Measurements from ENCODE around the gene TFEC.
"Not testable (repeated sequence)": the region's sequence is repeated elsewhere in the genome, so short reads cannot be mapped to it uniquely, and the experiment has no call there.

The TFEC gene, protein sequence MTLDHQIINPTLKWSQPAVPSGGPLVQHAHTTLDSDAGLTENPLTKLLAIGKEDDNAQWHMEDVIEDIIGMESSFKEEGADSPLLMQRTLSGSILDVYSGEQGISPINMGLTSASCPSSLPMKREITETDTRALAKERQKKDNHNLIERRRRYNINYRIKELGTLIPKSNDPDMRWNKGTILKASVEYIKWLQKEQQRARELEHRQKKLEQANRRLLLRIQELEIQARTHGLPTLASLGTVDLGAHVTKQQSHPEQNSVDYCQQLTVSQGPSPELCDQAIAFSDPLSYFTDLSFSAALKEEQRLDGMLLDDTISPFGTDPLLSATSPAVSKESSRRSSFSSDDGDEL

DNA sequence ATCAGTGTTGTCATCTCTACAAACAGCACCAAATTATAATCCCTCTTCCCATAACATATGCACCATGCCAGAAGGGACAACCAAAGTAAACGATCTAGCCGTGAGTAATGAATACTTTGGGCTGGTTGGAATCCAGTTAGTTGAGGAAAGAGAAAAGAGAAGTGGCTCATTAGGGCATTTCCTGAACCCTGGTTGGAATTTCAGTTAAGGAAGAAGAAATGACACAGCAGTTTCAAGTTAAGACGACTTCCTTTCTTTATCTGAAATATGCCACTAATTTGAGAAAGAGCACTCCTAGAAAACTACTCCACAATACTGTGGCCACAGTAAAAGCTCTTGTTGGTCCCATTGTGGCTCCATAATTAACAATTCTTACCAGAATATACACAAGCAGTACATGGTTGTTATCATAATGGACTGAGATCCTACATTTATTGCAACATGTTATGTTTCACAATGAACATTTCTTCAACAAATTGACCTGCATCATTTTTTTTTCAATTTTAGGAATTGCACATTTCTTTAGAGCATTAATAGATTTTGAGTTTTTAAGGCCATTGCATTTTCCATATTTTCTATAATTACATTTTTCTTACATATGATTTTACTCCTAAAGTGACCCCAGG lies at the start of gene TFEC:
Gene TFEC (minus strand): TSS at position 113 of the 626 bp plus-strand sequence. CDS start 46,322 bp downstream, outside the sequence.
- no peak for DNase-seq (ENCODE audit: low read depth in 2 of 3, low spot score in 1 of 3)

DNA sequence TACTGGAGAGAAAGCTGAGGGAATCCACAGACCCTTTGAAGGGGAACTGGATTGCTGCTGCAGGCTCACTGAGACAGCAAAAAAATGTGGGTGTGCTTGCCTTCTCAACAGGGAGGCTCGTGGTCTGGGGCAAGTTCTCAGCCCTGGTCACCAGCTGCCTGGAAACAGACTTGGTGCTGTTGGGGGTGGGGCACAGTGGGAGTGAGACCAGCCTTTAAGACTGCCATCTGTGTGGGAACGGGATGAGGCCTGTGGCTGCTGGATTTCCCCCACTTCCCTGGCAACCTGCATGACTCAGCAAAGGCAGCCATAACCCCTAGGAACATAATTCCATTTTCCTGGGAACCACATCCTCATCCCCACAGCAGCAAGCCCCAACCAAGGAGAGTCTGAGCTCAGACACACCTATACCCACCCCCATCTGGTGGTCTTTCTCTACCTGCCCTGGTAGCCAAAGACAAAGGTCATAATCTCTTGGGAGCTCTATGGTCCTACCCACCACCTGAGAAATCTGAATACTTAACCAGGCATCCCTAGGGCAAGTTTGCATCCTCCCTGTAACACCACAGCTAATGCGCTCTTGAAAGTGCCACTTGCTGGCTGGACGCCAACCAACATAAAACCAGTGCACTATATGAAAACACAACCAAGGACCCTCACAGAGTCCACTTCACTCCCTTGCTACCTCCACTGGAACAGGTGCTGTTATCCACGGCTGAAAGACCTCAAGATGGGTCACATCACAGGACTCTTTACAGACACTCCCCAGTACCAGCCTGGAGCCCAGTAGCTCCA lies 45.0 kb upstream of the TFEC start:
- DNase-seq (ENCODE audit: low read depth in 2 of 3, low spot score in 1 of 3), result no peak

DNA sequence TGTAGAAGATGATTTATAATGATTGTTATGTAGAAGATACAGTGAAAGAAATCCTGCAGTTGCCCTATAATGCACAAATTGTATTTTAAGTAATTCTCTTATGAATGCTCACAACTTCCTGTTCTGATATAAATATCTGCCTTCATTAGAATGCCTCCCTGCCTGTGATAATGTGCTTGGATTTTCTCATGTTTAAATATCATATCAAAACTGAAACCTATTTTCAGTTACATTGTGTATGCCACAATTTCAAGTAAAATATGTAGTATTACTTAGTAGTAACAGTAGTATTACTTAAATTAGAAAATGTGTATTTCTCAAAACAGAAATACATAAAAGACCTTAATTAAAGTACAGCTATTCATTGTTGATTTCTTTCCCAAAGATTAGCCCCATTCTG lies 41.1 kb upstream of the TFEC start:
- no peak for DNase-seq (ENCODE audit: low read depth in 2 of 3, low spot score in 1 of 3)

DNA sequence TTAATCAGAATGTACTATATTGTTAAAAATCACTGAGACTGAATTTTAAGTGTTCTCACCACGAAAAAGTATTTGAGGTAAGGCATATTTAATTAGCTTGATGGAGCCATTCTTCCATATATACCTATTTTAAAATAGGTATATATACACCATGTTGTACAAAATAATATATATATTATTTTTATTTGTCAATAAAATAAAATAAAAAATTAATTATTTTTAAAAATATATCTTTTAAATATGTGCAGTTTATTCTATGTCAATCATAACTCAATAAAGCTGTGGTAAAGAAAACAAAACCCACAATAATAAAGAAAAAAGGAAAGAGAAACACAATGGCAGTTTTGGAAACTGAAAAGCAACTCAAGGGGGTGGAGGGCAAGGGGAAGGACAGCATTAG lies 33.6 kb upstream of the TFEC start:
- DNase-seq (ENCODE audit: low read depth in 2 of 3, low spot score in 1 of 3), result no peak

DNA sequence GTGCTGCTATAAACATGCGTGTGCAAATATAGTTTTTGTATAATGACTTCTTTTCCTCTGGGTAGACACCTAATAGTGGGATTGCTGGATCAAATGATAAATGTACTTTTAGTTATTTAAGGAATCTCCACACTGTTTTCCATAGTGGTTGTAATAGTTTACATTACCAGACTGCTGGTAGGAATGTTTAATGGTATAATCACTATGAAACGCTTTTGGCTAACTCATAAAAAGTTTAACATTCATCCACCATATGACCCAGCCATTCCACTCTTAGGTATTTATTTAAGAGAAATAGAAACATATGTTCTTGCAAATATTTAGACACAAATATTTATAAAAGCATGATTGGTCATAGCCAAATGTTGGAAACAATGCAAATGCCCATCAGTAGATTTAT lies 32.1 kb upstream of the TFEC start:
- no peak for DNase-seq (ENCODE audit: low read depth in 2 of 3, low spot score in 1 of 3)

DNA sequence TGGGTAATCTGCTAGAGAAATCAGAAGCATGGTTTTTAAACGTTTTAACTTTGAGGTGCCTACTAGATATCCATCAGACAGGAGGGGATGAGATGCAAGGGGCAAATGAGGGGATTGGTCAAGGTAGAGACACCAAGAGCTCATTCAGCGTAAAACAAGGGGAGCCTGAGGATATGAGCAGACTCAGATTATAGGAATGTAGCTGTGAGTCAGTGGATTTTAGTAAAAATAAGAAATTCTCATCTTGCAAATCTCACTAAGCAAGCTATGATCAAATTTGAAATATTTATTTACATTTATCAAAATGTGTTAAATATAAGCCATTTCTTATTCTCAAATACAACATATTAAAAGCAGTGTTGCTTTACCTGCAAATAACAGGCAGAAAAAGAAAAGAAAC lies 21.4 kb upstream of the TFEC start:
- DNase-seq (ENCODE audit: low read depth in 2 of 3, low spot score in 1 of 3), result no peak

DNA sequence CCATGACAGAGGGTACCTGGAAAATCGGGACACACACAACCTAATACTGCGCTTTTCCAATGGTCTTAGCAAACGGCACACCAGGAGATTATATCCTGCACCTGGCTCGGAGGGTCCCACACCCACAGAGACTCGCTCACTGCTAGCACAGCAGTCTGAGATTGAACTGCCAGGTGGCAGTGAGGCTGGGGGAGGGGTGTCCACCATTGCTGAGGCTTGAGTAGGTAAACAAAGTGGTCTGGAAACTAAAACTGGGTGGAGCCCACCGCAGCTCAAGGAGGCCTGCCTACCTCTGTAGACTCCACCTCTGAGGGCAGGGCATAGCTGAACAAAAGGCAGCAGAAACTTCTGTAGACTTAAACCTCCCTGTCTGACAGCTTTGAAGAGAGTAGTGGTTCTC lies 16.7 kb upstream of the TFEC start:
- DNase-seq (ENCODE audit: low read depth in 2 of 3, low spot score in 1 of 3), result not testable (repeated sequence)

DNA sequence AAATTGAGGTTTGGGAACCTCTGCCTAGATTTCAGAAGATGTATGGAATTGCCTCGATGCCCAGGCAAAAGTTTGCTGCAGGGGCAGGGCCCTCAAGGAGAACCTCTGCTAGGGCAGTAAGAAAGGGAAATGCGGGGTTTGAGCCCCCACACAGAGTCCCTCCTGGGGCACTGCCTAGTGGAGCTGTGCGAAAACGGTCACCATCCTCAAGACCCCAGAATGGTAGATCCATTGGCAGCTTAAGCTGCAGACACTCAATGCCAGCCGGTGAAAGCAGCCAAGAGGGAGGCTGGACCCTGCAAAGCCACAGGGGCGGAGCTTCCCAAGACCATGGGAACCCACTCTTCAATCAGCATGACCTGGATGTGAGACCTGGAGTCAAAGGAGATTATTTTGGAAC lies 15.0 kb upstream of the TFEC start:
- no peak for DNase-seq (ENCODE audit: low read depth in 2 of 3, low spot score in 1 of 3)

DNA sequence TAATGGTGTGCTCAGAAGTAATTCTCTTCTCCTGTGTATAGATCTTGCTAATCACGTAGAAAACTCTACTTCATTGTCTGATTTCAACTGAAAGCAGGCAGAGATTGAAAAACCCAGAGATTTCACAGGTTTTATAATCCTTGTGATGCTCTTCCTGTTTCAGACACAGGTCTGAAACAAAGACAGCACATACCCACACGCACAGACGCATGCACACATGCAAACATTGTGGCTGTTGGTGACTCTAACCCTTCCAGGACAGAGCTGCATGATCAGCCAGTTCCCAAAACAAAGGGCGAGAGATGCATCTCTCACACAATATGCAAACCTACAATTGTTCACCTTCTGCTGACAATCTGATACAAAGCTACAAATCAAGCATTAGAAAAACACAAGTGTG lies 11.1 kb upstream of the TFEC start:
- no peak for DNase-seq (ENCODE audit: low read depth in 2 of 3, low spot score in 1 of 3)

DNA sequence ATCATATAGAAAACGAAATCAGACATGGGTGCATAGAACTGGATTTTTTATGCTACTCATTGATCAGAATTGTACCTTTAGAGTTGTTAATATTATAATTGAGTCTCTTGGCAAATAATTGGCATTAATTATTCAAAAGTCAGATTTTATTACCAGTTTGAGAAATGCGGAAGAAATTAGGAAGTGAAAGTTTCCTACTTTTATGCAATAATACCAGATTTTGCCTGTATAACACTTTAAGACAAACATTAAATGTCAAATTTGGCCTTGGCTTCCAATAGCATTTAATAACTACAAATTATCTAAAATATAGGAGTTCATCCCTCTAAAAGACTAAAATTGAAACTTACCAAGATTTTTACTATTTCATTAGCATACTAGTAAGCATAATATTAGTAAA lies 6.8 kb upstream of the TFEC start:
- DNase-seq (ENCODE audit: low read depth in 2 of 3, low spot score in 1 of 3), result no peak

DNA sequence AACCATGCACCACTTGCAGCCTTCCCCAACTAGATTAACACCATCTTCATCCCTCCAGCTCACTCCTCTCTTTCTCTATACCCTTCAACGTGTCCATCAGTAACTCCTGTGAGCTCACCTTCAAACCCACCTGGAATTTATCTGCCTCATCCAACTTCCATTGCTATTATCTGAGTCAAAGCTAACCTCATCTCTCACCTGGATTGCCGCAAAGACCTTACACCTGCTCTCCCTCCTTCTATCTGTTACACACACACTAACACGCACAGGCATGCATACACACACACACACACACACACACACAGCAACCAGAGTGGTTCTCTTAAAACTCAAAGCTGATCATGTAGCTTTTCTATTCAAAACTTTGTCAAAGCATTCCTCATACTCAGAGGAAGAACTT lies 3.8 kb upstream of the TFEC start:
- DNase-seq (ENCODE audit: low read depth in 2 of 3, low spot score in 1 of 3), result no peak

DNA sequence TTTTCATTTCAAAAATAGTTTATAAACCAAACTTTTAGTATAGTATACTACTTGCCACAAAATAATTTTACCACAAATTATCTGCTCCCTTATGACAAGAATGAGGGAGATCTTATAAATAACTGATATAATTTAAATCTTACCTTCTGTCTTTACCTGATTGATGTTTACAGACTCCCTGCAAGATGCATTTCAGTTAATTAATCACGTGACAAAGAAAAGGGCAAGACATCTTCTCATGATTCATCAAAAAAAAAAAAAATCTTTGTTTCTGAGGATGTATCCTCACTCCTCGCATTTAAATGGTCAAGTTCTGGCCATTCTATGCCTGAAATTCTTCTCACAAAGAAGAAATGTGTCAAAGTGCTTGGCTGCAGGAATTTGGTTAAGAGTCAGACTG lies 2.3 kb upstream of the TFEC start:
- no peak for DNase-seq (ENCODE audit: low read depth in 2 of 3, low spot score in 1 of 3)

DNA sequence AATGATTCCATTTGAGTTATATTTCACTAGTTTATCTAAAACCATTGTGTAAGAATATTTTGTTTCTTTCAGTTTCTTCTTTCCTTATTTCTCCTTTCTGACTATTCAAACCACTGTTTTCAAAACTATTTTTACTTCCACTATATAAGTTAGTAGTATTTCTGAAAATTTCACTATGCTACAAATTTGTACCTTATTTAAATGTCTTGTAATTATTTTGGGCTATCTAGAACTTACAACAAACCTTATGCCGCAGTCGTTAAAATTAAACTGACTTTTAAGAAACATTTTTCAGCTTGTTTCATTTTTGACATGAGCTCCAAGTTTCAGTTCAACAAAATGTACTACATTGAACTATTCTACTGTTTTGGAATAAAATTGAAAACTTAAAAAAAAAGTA lies 1.8 kb downstream of the TFEC start:
- DNase-seq (ENCODE audit: low read depth in 2 of 3, low spot score in 1 of 3), result no peak

DNA sequence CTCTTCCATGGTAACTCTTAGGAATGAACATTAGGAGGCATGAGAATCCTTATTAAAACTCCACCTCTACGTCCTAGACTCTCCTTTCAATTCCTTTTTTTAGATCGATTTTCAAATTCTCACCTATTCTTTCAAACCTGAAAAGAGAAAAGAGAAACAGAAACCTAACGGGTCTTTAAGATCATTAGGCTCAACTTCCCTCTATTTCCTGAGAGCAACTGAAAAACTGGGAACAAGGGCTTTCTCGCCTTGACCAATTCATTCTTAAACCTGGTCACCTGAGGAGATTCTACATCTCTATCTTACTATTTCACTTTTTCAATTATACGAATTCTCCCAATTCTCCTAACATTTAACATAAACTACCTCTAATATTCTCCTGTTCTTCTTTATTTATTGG lies 2.8 kb downstream of the TFEC start:
- DNase-seq (ENCODE audit: low read depth in 2 of 3, low spot score in 1 of 3), result no peak

DNA sequence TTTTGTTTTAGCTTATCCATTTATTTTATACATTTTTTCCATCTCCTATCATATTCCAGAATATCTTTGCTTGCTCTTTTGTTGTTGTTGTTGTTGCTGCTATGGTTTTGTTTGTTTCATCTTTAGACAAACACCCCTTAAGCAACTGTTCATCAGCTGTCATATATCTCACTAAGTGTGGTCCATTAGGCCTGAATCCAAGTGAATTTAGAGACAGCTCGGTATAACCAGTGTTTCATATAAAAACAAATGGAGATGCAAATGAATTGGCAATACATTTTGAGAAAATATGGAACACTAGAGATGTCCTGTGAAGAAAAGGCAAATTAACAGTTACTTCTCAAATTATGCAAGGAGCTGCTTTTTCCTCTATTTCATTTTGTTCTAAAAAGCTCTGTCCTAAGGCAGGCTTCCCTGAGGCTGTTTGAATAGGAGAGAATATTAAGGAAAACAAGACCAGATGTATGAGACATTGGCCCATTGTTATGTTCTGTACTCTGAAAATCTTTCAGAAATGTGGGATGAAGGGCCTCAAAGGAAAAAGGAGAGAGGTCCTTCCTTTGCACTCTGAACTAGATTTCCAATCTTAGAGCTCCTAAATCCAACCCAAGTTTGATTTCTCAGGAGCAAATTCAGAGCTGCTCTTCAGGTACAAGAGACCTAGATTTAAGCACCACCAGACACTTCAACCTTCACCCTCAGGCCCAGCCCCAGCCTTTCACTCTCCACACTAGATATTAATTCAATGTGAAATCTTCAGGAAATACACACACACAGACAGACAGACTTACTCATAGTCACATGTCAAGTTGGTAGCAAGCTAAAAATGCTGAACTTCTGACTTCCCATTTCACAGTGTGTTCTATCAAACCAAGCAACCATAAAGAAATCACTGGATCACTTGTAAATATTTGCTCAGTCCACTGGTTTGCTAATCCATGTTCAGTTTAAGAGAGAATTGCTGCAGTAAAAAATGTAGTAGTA lies 5.4 kb downstream of the TFEC start:
- DNase-seq (ENCODE audit: low read depth in 2 of 3, low spot score in 1 of 3), result no peak

DNA sequence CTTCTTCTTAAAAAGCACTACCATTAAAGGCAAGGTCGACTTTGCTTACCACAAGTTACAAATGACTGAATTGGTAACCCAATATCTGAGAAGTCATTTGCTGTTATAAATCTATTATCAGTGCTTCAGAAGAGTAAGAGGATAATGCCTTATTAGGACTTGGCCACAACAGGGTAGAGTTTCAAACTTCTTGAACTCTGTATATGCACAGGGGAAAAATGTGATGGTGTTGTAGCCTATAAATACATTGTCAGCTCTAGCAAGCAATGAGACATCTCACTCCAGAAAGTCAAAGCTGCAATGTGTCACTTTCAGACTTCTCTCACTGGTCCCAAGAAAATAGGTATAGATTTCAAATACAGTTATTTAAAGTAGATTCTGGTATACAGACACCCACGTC lies 9.3 kb downstream of the TFEC start:
- DNase-seq (ENCODE audit: low read depth in 2 of 3, low spot score in 1 of 3), result no peak

DNA sequence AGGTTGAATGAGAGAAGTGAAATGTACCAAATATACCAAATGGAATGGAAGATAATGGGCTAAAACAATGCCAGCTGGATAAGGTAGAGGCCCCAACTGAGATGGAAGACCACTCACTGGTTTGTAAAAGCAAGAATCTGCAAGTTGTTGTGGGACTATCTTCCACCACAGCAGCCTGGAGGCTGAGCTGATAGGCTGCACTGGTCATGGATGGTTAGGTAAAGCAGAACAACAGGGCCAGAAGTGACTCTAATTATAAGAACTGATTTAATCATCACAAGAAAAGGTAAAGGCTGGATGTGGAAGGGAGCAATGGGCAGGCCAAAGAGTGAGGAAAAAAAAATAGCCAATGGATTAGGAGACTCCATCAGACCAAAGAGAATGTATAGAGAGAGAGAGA lies 11.8 kb downstream of the TFEC start:
- DNase-seq (ENCODE audit: low read depth in 2 of 3, low spot score in 1 of 3), result no peak

DNA sequence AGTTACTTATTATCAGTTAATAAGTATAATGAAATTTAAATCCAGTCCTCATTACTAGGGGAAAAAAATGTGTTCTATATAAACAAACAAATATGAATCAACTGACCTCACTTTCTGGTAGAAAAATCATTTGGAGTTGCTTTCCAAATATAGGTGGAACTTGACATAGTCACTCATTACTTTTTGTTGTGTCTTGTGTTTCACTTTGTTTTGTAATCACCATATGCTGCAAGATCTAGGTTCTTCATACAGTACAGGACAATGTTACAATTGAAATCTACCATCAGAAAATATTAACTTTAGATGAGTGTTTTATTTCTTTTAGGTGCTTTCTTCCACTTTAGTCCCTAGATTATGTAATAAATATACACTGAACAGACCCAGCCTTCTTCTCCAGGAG lies 16.9 kb downstream of the TFEC start:
- no peak for DNase-seq (ENCODE audit: low read depth in 2 of 3, low spot score in 1 of 3)

DNA sequence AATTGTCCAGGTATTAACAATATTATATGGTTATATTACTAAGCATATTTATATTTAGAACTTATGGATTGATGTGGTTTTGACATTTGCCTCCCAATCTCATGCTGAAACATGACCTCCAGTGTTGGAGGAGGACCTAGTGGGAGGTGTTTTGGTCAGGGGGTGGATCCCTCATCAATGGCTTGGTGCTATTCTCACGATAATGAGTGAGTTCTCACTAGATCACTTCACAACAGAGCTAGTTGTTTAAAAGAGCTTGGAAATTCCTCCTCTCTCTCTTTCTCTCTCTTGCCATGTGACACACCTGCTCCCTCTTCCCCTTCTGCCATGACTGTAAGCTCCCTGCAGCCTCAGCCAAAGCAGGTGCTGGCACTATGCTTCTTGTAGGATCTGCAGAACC lies 19.0 kb downstream of the TFEC start:
- DNase-seq (ENCODE audit: low read depth in 2 of 3, low spot score in 1 of 3), result no peak

DNA sequence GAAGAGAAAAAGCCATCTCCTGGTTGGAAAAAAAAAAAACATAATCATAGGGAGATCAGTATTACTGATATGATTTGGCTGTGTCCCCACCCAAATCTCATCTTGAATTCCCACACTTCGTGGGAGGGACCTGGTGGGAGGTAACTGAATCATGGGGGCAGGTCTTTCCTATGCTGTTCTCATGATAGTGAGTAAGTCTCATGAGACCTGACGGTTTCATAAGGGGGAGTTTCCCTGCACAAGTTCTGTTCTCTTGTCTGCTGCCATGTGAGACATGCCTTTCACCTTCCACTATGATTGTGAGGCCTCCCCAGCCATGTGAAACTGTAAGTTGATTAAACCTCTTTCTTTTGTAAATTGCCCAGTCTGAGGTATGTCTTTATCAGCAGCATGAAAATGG lies 25.8 kb downstream of the TFEC start:
- DNase-seq (ENCODE audit: low read depth in 2 of 3, low spot score in 1 of 3), result not testable (repeated sequence)

DNA sequence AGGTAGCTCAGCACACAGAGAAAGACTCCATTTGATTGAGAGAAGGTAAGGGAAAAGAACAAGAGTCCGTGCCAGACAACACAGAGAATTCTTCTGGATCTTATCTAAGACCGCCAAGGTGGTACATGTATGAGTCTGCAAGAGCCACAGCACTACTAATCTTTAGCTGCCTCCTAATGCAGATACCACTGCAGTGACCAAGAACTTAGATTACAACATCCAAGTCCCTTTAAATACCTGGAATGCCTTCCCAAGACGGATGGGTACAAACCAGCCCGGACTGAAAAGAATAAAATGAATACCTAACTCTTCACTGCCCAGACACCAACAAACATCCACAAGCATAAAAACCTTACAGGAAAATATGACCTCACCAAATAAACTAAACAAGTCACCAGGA lies 33.3 kb downstream of the TFEC start:
- no peak for DNase-seq (ENCODE audit: low read depth in 2 of 3, low spot score in 1 of 3)

Data from stimulated activated CD4-positive, alpha-beta T cell treated with anti-CD3 and anti-CD28 coated beads, Interleukin-12 subunit alpha, Interleukin-12 subunit beta, amount 100 ng/mL, for 48 hours (primary cell).